GM19240 (cell line): ENCODE measurements around the gene UBALD2.
A peak's percentile ranks its signal among the peaks of the same experiment; 100 is the strongest.
"Not testable (repeated sequence)": the region's sequence is repeated elsewhere in the genome, so short reads cannot be mapped to it uniquely, and the experiment has no call there.

Experiments
- DNase-seq: peaks from one replicate; pipeline ENCODE4 v3.0.0; 2011; ENCODE audit warnings: low spot score; ENCODE audit not compliant: insufficient read length

The UBALD2 gene

DNA sequence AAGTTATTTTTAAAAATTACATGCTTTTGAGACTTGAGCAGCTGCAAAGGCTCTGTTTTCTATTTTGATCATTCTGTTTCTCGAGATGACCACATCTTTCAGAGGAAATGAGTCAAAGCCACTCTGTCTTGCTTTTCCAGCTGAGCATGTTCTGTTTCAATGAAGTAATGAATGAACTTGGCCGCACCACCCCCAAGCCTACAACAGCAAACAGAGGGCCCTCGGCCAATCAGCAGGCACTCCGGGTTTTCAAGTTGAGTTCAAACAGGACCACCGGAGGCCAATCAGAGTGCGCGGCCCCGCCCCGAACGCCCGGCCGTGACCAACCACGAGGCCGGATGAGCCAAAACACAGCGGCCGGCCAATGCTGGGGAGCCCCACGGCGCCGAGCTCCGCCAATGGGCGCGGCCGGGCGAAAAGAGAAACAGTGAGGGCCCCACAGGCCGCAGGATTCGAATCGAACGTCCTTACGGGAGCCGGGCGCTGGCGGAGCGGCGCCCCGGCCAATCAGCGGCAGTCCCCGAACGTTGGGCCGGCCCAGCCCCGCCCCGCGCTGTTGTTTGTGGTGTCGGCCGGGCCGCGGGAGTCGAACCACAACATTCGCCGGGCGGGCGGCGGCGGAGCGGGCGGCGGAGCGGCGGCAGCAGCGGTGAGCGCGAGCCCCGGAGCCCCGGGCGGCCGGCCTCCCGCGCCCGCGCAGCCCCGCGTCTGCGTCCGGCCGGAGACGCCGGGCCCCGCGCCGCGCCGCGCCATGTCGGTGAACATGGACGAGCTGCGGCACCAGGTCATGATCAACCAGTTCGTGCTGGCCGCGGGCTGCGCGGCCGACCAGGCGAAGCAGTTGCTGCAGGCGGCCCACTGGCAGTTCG, at the start of gene UBALD2:
TSS of gene UBALD2 (plus strand) at position 594 of the 869 bp plus-strand sequence. CDS start at position 752, 158 bp downstream.
- DNase-seq, result peak; percentile 95

DNA sequence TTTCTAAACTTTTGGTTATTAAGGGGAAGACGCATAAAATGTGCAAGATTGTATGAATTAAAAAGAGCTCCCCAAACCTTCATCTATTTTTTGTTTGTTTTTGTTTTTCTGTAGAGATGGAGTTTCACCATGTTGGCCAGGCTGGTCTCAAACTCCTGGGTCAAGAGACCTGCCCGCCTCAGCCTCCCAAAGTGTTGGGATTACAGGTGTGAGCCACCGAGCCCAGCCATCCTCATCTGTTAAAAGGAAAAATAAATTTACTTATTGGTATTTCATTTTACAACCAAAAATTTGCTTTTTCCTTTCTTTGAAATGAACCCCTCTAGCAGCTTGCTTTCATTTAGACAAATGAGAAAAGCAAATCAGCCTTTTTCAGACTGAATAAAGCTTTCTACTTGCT, 48.1 kb upstream of the UBALD2 start:
- no peak for DNase-seq

DNA sequence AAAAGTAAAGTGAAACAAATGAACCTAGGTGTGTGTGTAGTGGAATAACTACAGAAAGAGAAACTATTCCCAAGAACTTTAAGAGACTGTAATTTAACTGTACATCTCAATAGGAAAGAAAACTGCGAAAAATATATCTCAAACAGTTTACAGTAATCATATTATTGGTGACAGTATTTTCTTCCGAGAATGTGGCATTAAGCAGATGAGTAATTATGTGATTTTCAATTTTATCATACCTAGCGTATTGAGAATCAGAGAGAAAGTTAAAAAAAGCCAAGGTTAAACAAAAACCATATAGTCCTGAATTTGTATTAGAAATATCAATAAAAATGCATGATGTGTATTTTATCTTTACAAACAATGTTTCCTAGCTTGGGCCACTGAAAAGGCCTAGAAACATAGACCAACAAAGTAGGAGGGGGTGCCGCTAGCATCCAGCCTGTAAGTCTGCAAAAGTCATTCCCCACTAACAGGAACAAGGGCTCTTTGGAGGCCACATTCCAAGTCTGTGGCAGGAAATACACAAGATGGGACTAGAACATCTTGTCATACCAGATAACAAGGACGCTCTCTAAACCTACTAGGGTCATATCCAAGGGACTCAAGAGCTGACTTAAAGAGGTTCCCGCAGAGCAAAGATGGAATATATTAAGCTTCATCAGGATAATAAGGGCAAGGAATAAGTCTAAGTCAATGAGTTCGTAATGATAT, 45.3 kb upstream of the UBALD2 start:
- no peak for DNase-seq

GRCh38 chr17:76223802-76224201, 41.3 kb upstream of the UBALD2 start:
- no peak for DNase-seq

DNA sequence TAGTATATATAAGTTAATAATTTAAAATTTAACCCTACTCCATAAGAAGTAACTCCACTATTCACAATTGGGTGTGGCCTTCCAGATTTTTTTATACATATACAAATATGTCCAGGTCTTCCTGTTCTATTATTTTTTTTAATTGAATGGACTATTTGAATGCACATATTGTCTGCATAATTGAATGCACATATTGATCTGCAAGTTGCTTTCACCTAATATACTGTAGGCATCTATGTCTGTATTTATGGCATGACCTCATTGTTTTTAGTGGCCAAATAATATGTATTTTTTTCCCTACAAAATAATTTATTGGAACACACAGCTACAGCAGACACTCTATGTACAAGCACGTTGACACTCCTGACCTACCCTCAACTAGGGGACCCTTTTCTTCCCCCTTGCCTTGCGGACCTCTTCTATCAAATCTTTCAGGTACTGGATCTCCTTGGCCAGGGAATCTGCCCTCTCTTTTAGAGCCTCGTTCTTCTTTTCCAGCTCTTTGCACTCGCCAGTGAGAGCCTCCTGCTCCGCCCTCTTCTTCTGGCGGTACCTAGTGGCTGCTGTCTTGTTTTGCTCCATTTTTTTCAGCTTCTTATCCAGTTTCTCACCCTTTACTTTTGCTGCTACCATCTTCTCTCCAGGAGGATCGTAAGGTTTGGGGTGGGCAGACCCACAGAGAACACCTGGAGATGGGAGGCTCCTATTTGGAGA, 39.6 kb upstream of the UBALD2 start:
- not testable (repeated sequence) for DNase-seq

- not testable (repeated sequence) for DNase-seq
Measured at GRCh38 chr17:76226749-76227148, 38.4 kb upstream of the UBALD2 start.

- DNase-seq, result no peak
Measured at GRCh38 chr17:76232342-76232741, 32.8 kb upstream of the UBALD2 start.

DNA sequence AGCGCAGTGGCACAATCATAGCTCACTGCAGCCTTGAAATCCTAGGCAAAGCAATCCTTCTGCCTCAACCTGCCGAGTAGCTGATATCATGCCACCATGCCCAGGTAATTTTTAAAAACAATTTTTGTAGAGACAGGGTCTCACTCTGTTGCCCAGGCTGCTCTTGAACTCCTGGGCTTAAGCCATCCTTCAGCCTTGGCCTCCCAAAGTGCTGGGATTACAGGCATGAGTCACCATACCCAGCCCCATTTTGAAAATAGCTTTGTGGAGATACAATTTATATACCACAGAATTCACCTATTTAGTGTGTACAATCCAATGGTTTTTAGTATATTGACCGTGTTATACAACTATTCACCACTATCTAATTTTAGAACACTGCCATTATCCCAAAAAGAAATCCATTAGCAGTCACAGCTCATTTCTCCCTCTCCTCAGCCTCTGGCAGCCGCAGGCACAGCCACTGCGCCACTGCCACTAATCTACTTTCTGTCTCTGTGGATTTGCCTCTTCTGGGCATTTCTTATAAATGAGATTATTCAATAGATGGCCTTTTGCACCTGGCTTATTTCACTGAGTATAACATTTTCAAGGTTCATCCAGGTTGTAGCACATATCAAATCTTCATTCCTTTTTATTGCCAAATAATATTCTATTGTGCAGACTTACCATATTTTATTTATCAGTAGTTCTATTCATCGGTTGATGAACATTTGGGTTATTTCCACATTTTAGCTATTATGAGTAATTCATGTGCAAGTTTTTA, 31.4 kb upstream of the UBALD2 start:
- no peak for DNase-seq

- no peak for DNase-seq
Measured at GRCh38 chr17:76234354-76234679, 30.8 kb upstream of the UBALD2 start.

DNA sequence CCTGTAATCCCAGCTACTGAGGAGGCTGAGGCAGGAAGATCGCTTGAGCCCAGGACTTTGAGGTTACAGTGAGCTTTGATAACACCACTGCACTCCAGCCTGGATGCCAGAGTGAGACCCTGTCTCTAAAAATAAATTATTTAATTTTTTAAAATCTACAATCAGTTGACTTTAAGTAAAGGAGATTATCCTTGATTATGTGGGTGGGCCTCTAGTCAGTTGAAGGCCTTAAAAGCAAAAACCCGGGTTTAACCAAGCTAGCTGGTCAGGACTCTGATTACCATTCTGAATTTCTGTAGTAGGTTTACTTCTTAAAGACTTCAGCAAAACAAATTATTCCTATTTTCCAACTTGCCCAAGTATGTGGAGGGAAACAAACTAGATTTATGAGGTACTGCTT, 29.3 kb upstream of the UBALD2 start:
- DNase-seq, result no peak

- no peak for DNase-seq
Measured at GRCh38 chr17:76236603-76237002, 28.5 kb upstream of the UBALD2 start.

DNA sequence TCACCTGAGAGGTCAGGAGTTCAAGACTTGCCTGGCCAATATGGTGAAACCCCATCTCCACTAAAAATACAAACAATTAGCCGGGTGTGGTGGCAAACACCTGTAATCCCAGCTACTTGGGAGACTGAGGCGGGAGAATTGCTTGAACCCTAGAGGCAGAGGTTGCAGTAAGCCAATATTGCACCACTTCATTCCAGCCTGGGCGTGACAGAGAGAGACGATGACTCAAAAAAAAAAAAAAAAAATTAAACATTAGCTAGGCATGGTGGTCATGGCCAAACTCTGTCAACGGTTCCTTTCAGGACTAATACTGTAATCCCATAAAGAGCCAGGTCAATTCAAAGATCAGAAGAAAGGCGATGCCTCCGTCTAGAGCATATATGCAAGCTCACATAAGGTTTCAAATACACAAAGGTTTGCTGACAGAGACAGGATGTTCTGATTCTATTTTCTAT, 27.3 kb upstream of the UBALD2 start:
- DNase-seq, result no peak

DNA sequence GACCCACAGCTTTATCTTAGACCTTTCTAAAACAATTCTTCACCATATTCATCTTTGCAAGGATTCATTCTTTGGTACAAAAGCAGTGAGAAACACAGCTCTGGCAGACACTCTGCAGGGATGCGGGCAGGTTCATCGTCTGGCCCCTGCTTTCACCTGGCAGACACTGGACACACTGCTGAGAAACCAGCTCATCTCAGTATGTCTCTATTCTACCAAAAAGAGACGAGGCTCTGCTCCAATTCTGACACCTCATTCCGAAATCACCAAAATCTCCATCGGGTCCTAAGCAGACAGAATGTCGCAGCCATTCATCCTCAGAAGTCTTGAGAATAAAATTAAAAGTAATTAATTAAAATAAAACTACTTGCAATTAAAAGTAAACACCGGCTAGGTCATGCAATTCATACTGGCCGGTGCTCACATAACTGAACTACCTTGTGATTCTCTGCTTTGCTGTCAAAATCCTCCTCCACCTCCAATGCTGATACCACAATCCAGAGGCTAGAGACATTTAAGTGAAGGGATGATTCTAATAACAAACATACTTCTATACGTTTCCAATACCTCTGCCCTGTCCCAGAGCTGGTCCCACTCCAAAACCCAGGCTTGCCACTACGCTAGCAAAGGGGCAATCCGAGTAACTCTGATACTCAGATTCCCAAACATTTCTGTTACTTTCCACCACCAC, 26.2 kb upstream of the UBALD2 start:
- DNase-seq, result no peak

GRCh38 chr17:76239538-76240274, 25.4 kb upstream of the UBALD2 start:
- no peak for DNase-seq

DNA sequence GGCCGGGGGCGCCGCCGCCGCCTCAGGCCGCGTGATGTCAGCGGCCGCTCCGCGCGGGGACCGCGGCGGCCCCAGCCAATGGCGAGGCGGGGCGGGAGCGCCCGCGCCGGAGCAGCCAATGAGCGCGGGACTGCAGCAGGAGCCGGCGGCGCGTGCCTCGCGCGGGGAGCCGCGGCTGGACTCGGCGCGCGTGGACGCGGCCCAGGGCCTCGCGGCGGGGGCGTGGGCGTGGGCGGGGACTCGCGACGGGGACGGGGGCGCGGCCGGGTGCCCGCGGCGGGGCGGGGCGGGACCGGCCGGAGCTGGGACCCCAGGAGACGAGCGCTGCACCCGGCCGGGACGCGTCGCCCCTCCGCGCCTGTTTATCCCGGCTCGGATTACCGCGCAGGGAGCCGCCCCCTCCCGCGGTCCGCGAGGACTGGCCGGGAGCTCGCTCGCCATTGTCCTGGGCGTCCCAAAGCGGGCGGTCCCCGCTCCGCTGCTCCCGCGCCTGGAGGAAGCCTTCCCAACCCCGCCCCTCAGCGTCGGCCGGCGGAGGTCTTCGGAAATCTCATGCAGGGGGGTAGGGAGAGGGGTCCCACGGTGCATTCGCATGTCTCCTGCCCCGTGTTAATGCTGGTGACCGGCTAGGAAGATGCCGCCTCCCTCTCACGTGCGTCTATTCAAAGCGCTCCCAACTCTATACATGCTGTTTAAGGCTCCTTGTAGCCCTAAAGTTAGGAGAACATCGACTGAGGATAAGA, 24.5 kb upstream of the UBALD2 start, which contains the start of gene RNF157:
TSS of gene RNF157 (minus strand) at position 33 of the 743 bp plus-strand sequence. CDS start 253 bp downstream, outside the sequence.
- no peak for DNase-seq

DNA sequence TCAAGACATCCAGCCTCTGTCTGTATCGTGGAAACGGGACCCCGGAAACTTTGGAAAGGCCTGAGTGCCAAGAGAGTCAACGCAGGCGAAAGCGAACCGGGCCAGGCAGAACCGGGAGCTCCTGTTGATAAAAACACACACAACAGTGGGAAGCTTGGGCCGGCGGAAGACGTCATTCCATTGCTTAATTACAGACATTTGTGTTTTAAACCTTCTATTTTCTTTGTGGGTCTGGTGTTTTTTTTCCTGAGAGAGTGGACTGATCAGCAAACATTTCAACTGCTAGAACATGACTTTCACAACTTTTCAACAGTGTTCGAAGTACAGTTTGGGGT, 24.0 kb upstream of the UBALD2 start:
- no peak for DNase-seq

DNA sequence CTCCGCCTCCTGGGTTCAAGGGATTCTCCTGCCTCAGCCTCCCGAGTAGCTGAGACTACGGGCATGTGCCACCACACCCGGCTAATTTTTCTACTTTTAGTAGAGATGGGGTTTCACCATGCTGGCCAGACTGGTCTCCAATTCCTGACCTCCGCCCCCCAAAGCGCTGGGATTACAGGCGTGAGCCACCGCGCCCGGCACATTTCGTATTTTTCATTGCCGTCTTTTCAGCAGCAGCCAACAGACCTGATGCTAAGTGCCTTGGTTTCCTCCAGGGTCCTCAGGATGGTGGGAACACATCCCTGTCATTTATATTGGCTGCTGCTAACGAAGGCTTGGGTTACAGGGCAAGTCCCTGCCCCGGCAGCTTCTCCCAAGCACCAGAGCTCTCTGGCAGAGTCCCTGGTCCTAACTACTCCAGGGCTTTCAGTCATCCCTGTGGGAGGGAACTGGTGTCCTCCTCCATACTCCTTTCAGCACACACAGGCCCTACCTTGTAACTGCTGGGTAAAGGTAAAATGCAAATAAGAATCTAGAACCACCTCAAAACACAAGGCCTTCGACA, 23.4 kb upstream of the UBALD2 start:
- no peak for DNase-seq

DNA sequence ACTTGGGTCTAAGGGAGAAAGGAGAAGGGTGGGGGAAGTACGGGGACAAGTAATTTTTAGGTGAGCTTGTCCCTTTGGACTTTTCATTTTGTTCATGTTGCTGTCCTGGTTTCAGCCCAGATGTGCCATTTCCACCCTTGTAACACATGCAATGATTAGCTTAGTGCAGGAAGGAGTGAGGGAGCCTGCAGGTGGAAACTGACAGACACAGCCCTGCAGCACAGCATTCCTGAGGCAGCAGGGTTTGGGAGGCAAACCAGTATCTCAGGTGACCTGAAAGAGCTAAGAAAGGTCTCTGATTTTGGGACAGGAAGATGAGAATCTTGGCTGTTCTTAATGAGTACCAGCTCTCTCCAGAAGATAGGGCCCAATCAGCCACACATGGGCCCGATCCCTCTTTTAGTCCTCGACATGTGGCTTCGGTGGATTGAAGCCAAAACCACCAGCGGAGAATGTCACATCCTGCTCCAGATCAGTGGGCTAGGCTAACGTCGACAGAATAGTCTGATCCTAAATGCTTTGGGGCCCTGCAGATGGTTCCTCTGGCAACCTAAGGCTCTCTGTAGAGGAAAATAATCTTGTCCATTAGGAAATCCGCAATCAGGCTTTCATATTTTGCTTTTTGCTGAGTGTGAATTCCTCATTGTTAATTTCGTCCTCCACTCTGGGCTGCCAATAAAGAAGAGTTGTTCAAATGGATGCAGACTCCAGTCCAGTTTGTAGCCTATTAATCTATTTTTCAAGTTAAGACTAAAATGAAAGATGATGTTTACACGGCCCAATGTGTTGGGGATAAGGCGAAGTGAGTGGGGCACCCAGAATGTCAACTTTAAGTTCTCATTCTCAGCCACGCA, 21.1 kb upstream of the UBALD2 start:
- no peak for DNase-seq
